ENCODE data around the gene TCEAL5. TPM values are rescaled to one million over a fixed set of nuclear protein-coding genes. Genes with fewer than 3 reads are reported as not detected.
"Not testable (repeated sequence)": the region's sequence is repeated elsewhere in the genome, so short reads cannot be mapped to it uniquely, and the experiment has no call there.

The TCEAL5 gene
- polyA plus RNA-seq, 1 donor, result 14.6 TPM

- DNase-seq, result not testable (repeated sequence)
Observed at GRCh38 chrX:103235608-103236007, 40.9 kb downstream of the TCEAL5 start.

GRCh38 chrX:103234869-103235268 lies 41.7 kb downstream of the TCEAL5 start:
- no peak for DNase-seq

GRCh38 chrX:103233263-103233662 lies 43.3 kb downstream of the TCEAL5 start:
- DNase-seq, result no peak

- DNase-seq, result not testable (repeated sequence)
Observed at GRCh38 chrX:103225918-103226317, 50.6 kb downstream of the TCEAL5 start.

Other genes starting within 250 kb of the TCEAL5 start
- gene BEX1, start 212.6 kb downstream of the TCEAL5 start, polyA plus RNA-seq (ENCODE audit: insufficient read length), result 60.3 TPM
- gene NXF3, start 183.6 kb downstream of the TCEAL5 start, polyA plus RNA-seq (ENCODE audit: insufficient read length), result 0.33 TPM
- gene BEX4, start 61.6 kb downstream of the TCEAL5 start, polyA plus RNA-seq (ENCODE audit: insufficient read length), result 144 TPM
- 141 TPM for gene TCEAL8, start 21.6 kb downstream of the TCEAL5 start, polyA plus RNA-seq (ENCODE audit: insufficient read length)
- gene BEX2, start 34.2 kb upstream of the TCEAL5 start, polyA plus RNA-seq (ENCODE audit: insufficient read length), result 93.2 TPM
- gene TCEAL7, start 53.5 kb upstream of the TCEAL5 start, polyA plus RNA-seq (ENCODE audit: insufficient read length), result 37.6 TPM
- 197 TPM for gene TCEAL9, start 79.8 kb upstream of the TCEAL5 start, polyA plus RNA-seq (ENCODE audit: insufficient read length)
- gene BEX3, start 99.8 kb upstream of the TCEAL5 start, polyA plus RNA-seq (ENCODE audit: insufficient read length), result 517 TPM
- 5.5 TPM for gene RAB40A, start 242.7 kb upstream of the TCEAL5 start, polyA plus RNA-seq (ENCODE audit: insufficient read length)